HL-60 (cell line): Measurements from ENCODE around the gene PDGFD.

Source experiments
- DNase-seq, 2 experiments: peaks; one replicate each; pipeline ENCODE4 v3.0.0-alpha.2; 2010 to 2020; ENCODE audit warnings: low read depth in 1 of 2, low spot score in 1 of 2
- H3K27ac ChIP-seq: fragments of 250-450 bp; sonication (Bioruptor Pico); replicated peaks from 2 replicates; pipeline ENCODE4 v1.5.1; 2020; ENCODE audit warnings: mild to moderate bottlenecking, moderate library complexity
- H3K27me3 ChIP-seq: fragments of 250-450 bp; sonication (Bioruptor Pico); 2 replicates; pipeline ENCODE4 v1.5.1; 2021; ENCODE audit warnings: mild to moderate bottlenecking, moderate library complexity; ENCODE audit not compliant: insufficient read depth, poor library complexity, severe bottlenecking
- H3K4me3 ChIP-seq: replicated peaks from 2 replicates; pipeline ENCODE4 v1.5.1; 2011; ENCODE audit warnings: mild to moderate bottlenecking, control low read depth, low read length; ENCODE audit not compliant: insufficient read depth
- CTCF ChIP-seq: IDR thresholded peaks from one replicate; pipeline ENCODE4 v1.5.1; 2011; ENCODE audit warnings: low read length, control low read depth, inconsistent platforms; ENCODE audit not compliant: insufficient read depth
- GABPA ChIP-seq: IDR thresholded peaks from 2 replicates; pipeline ENCODE4 v1.6.1; 2012; ENCODE audit warnings: low read depth
- POLR2AphosphoS5 ChIP-seq: IDR thresholded peaks from 2 replicates; pipeline ENCODE4 v1.6.1; 2012; ENCODE audit warnings: low read depth
- REST ChIP-seq: IDR thresholded peaks from 2 replicates; pipeline ENCODE4 v1.6.1; 2012; ENCODE audit warnings: low read depth; ENCODE audit not compliant: insufficient replicate concordance
- SPI1 ChIP-seq: IDR thresholded peaks from 2 replicates; pipeline ENCODE4 v1.6.1; 2012; ENCODE audit warnings: low read depth, mild to moderate bottlenecking, borderline replicate concordance

Gene PDGFD

GRCh38 chr11:103948187-103948763 is 215.7 kb downstream of the PDGFD start:
- H3K27ac ChIP-seq = no peak overlapping the region
- no peak overlapping the region for H3K4me3 ChIP-seq
- no peak for TF ChIP-seq POLR2AphosphoS5
- TF ChIP-seq REST = no peak
- TF ChIP-seq GABPA = no peak
- H3K27me3 ChIP-seq = no peaks in the 10 kb centered on the region
- DNase-seq = no peak

- Histone ChIP-seq H3K27ac (no peak overlapping the region), H3K4me3 (no peak overlapping the region)
- TF ChIP-seq POLR2AphosphoS5 (no peak), CTCF (no peak), SPI1 (no peak), REST (no peak), GABPA (no peak)
Measured at GRCh38 chr11:103947546-103947919, 216.4 kb downstream of the PDGFD start.

GRCh38 chr11:103946793-103947545 is 217.0 kb downstream of the PDGFD start:
- no peak for TF ChIP-seq REST
- Histone ChIP-seq H3K27me3 (no peaks in the 10 kb centered on the region), H3K4me3 (no peak overlapping the region), H3K27ac (no peak overlapping the region)
- no peak for DNase-seq

More at GRCh38 chr11:103947546-103947919, 216.4 kb downstream of the PDGFD start:
- DNase-seq = no peak
- H3K27me3 ChIP-seq = no peaks in the 10 kb centered on the region

GRCh38 chr11:103944251-103944940 is 219.6 kb downstream of the PDGFD start:
- no peak for DNase-seq
- TF ChIP-seq GABPA (no peak), POLR2AphosphoS5 (no peak), CTCF (no peak), SPI1 (no peak), REST (no peak)
- Histone ChIP-seq H3K27me3 (no peaks in the 10 kb centered on the region), H3K4me3 (no peak overlapping the region), H3K27ac (no peak overlapping the region)
